H1 (cell line): ENCODE results near the gene C1orf174. TPM values are rescaled to one million over a fixed set of nuclear protein-coding genes. Genes with fewer than 3 reads are reported as not detected.

Experiments used
- ASH2L ChIP-seq: fragments of 200-600, 300-600 bp; sonication (generic); IDR thresholded peaks from one replicate; pipeline ENCODE4 v1.7.1; 2017; ENCODE audit warnings: low read length
- BRCA1 ChIP-seq: IDR thresholded peaks from 2 replicates; pipeline ENCODE4 v1.6.1; 2012; ENCODE audit warnings: low read depth, low read length, improper control_type of control experiment
- CHD7 ChIP-seq: fragments of 300-600 bp; sonication (generic); IDR thresholded peaks from 2 replicates; pipeline ENCODE4 v1.7.1; 2012; ENCODE audit warnings: low read length, moderate library complexity, mild to moderate bottlenecking, inconsistent platforms; ENCODE audit not compliant: insufficient replicate concordance
- CTBP2 ChIP-seq: IDR thresholded peaks from 2 replicates; pipeline ENCODE4 v1.7.0; 2011; ENCODE audit warnings: borderline replicate concordance, mild to moderate bottlenecking, moderate library complexity, mixed read lengths, low read length; ENCODE audit not compliant: insufficient read depth, insufficient read length
- GABPA ChIP-seq: IDR thresholded peaks from 2 replicates; pipeline ENCODE4 v1.6.1; 2011; ENCODE audit warnings: mild to moderate bottlenecking, low read length, moderate library complexity, borderline replicate concordance; ENCODE audit not compliant: insufficient read depth
- KDM1A ChIP-seq: fragments of 200-600, 300-600 bp; sonication (generic); IDR thresholded peaks from 2 replicates; pipeline ENCODE4 v1.7.1; 2016; ENCODE audit warnings: mild to moderate bottlenecking, low read length, borderline replicate concordance
- POLR2AphosphoS5 ChIP-seq: IDR thresholded peaks from 2 replicates; pipeline ENCODE4 v1.6.1; 2011; ENCODE audit warnings: low read depth, low read length
- RNF2 ChIP-seq: fragments of 200-900, 300-1000 bp; sonication (generic); IDR thresholded peaks from 2 replicates; pipeline ENCODE4 v1.7.1; 2016; ENCODE audit warnings: borderline replicate concordance, low read depth, mild to moderate bottlenecking, antibody characterized with exemption, low read length; ENCODE audit not compliant: poor library complexity, severe bottlenecking; ENCODE audit errors: missing control alignments
- TCF12 ChIP-seq: IDR thresholded peaks from 2 replicates; pipeline ENCODE4 v1.6.1; 2011; ENCODE audit warnings: low read depth, mild to moderate bottlenecking, low read length
- polyA plus RNA-seq, 7 experiments: library from polyadenylated mRNA; depleted of rRNA in 3 of 7; stranded (reverse) in 5 of 7; unstranded in 2 of 7; fragments of >200 nt in 5 of 7; fragments of 200-250 nt in 2 of 7; gene quantifications; 1 replicate in 5 of 7; 2 replicates in 1 of 7; 4 replicates in 1 of 7; pipeline versions ENCODE4 v1.2.1 to v1.2.3, GENCODE V29; 2011 to 2013; ENCODE audit warnings: missing spikeins in 2 of 7, mixed read lengths in 2 of 7
- total RNA-seq: library from RNA; stranded (reverse); fragmentation: NEBNext Ultra II Directional; extraction: Animal tissue kit (Norgen Biotek cat#: 25700); gene quantifications from 2 replicates; pipeline ENCODE4 v1.2.1, GENCODE V29; 2021

C1orf174 gene
- total and polyA plus RNA-seq, 2 of the 8 experiments (the other 6 are each of a cell fraction or from before 2014, with no cell fraction given): 28.4 to 32.4 TPM

GRCh38 chr1:3900150-3900968 is at the start of gene C1orf174 (continued):
- TF ChIP-seq ASH2L (no peak), POLR2AphosphoS5 (peak; percentile 64), RNF2 (no peak), BRCA1 (no peak), CHD7 (no peak), CTBP2 (peak; percentile 27), KDM1A (no peak), GABPA (no peak), TCF12 (no peak)
